HG03175 (cell line): ENCODE results near the gene TLL2.

Experiments used
- ATAC-seq: cut with Tn5 transposase; IDR thresholded peaks from one replicate; pipeline ENCODE4 v1.9.1; 2021; ENCODE audit warnings: mild to moderate bottlenecking, moderate library complexity; ENCODE audit not compliant: unreplicated experiment

Gene TLL2

GRCh38 chr10:96509017-96509641 is 4.6 kb downstream of the TLL2 start:
- no peak for ATAC-seq

- ATAC-seq = no peak
Measured at GRCh38 chr10:96507044-96507443, 6.7 kb downstream of the TLL2 start.

- no peak for ATAC-seq
Measured at GRCh38 chr10:96505150-96506136, 8.3 kb downstream of the TLL2 start.

- ATAC-seq = no peak
Measured at GRCh38 chr10:96502561-96503282, 11.0 kb downstream of the TLL2 start.

GRCh38 chr10:96501985-96502384 is 11.7 kb downstream of the TLL2 start:
- no peak for ATAC-seq

- no peak for ATAC-seq
Measured at GRCh38 chr10:96500519-96500918, 13.2 kb downstream of the TLL2 start.

- no peak for ATAC-seq
Measured at GRCh38 chr10:96500050-96500449, 13.7 kb downstream of the TLL2 start.

GRCh38 chr10:96497391-96497790 is 16.3 kb downstream of the TLL2 start:
- ATAC-seq = no peak

- ATAC-seq = no peak
Measured at GRCh38 chr10:96496281-96496925, 17.3 kb downstream of the TLL2 start.

- no peak for ATAC-seq
Measured at GRCh38 chr10:96495544-96495943, 18.2 kb downstream of the TLL2 start.

GRCh38 chr10:96494694-96495093 is 19.0 kb downstream of the TLL2 start:
- no peak for ATAC-seq

- ATAC-seq = no peak
Measured at GRCh38 chr10:96493871-96494525, 19.7 kb downstream of the TLL2 start.

GRCh38 chr10:96493254-96493653 is 20.5 kb downstream of the TLL2 start:
- ATAC-seq = no peak

GRCh38 chr10:96491303-96491702 is 22.4 kb downstream of the TLL2 start:
- ATAC-seq = no peak

- no peak for ATAC-seq
Measured at GRCh38 chr10:96488161-96488935, 25.4 kb downstream of the TLL2 start.

GRCh38 chr10:96482815-96483588 is 30.7 kb downstream of the TLL2 start:
- ATAC-seq = no peak

GRCh38 chr10:96478355-96478754 is 35.4 kb downstream of the TLL2 start:
- ATAC-seq = no peak

- ATAC-seq = no peak
Measured at GRCh38 chr10:96473866-96474265, 39.9 kb downstream of the TLL2 start.
